ENCODE measurements around the gene GDAP2.

DNA sequence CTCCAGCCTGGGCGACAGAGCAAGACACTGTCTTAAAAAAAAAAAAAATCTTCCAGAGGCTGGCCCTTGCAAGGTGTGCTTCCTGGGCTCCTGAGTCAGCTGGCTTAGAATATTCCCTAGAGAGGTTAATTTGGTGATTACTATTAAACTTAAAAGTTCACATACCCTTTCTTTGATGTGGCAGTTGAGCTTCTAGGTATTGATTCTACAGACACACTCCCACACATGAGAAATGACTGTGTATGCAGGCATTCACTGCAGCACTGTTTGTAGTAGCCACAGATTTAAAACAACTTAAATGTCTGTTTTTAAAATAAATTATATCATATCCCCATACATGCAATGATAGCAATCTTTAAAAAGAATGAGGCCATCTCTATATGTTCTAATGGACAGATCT, 93.4 kb downstream of the GDAP2 start:
- TF ChIP-seq, protein P1, sequence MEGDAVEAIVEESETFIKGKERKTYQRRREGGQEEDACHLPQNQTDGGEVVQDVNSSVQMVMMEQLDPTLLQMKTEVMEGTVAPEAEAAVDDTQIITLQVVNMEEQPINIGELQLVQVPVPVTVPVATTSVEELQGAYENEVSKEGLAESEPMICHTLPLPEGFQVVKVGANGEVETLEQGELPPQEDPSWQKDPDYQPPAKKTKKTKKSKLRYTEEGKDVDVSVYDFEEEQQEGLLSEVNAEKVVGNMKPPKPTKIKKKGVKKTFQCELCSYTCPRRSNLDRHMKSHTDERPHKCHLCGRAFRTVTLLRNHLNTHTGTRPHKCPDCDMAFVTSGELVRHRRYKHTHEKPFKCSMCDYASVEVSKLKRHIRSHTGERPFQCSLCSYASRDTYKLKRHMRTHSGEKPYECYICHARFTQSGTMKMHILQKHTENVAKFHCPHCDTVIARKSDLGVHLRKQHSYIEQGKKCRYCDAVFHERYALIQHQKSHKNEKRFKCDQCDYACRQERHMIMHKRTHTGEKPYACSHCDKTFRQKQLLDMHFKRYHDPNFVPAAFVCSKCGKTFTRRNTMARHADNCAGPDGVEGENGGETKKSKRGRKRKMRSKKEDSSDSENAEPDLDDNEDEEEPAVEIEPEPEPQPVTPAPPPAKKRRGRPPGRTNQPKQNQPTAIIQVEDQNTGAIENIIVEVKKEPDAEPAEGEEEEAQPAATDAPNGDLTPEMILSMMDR (IDR thresholded peaks at IDR 0.05), result no peak
- TF ChIP-seq POLR2A (IDR thresholded peaks at IDR 0.05) (no peak), POLR2AphosphoS5 (IDR thresholded peaks at IDR 0.05) (no peak), EP300 (IDR thresholded peaks at IDR 0.05; ENCODE audit: low read depth) (no peak)
